Measurements from ENCODE around the gene ATRAID.

The ATRAID gene

GRCh38 chr2:27214941-27215340 lies 3.1 kb downstream of the ATRAID start:
- no peaks in the 10 kb centered on the region for H3K27me3 ChIP-seq (ENCODE audit: control insufficient read depth, insufficient read depth, low read length)
- no peak overlapping the region for H3K4me3 ChIP-seq (ENCODE audit: low read length)
- H3K4me1 ChIP-seq (ENCODE audit: control insufficient read depth, insufficient read depth, low read length): peaks cover 20% of the 10 kb centered on the region
- no peaks in the 10 kb centered on the region for H3K36me3 ChIP-seq (ENCODE audit: control insufficient read depth, insufficient read depth, low read length)
- H3K9me3 ChIP-seq (ENCODE audit: control insufficient read depth, low read length): no peaks in the 10 kb centered on the region
- H3K9ac ChIP-seq (ENCODE audit: low read length): no peak overlapping the region

GRCh38 chr2:27216416-27217137 lies 4.7 kb downstream of the ATRAID start:
- H3K9ac ChIP-seq (ENCODE audit: low read length): peak overlapping the region; percentile 64
- H3K36me3 ChIP-seq (ENCODE audit: control insufficient read depth, insufficient read depth, low read length): no peaks in the 10 kb centered on the region
- H3K27me3 ChIP-seq (ENCODE audit: control insufficient read depth, insufficient read depth, low read length): no peaks in the 10 kb centered on the region
- peak overlapping the region; percentile 26 for H3K4me3 ChIP-seq (ENCODE audit: low read length)
- no peaks in the 10 kb centered on the region for H3K9me3 ChIP-seq (ENCODE audit: control insufficient read depth, low read length)
- H3K4me1 ChIP-seq (ENCODE audit: control insufficient read depth, insufficient read depth, low read length): peaks cover 16% of the 10 kb centered on the region

GRCh38 chr2:27217173-27218121 lies 5.6 kb downstream of the ATRAID start, which contains the start of gene CAD:
Gene CAD (plus strand): TSS chr2:27217369. CDS start chr2:27217552, 183 bp downstream.
- H3K4me3 ChIP-seq (ENCODE audit: low read length): peak within 1 kb of the TSS; percentile 26
- H3K36me3 ChIP-seq (ENCODE audit: control insufficient read depth, insufficient read depth, low read length): no peaks in the 10 kb centered on the region
- H3K27me3 ChIP-seq (ENCODE audit: control insufficient read depth, insufficient read depth, low read length): no peaks in the 10 kb centered on the region
- no peaks in the 10 kb centered on the region for H3K9me3 ChIP-seq (ENCODE audit: control insufficient read depth, low read length)
- H3K4me1 ChIP-seq (ENCODE audit: control insufficient read depth, insufficient read depth, low read length): peaks cover 16% of the 10 kb centered on the region
- peak within 1 kb of the TSS; percentile 64 for H3K9ac ChIP-seq (ENCODE audit: low read length)

- peaks cover 11% of the 10 kb centered on the region for H3K4me1 ChIP-seq (ENCODE audit: control insufficient read depth, insufficient read depth, low read length)
- no peaks in the 10 kb centered on the region for H3K9me3 ChIP-seq (ENCODE audit: control insufficient read depth, low read length)
- no peaks in the 10 kb centered on the region for H3K36me3 ChIP-seq (ENCODE audit: control insufficient read depth, insufficient read depth, low read length)
- no peaks in the 10 kb centered on the region for H3K27me3 ChIP-seq (ENCODE audit: control insufficient read depth, insufficient read depth, low read length)
- H3K4me3 ChIP-seq (ENCODE audit: low read length): no peak overlapping the region
- no peak overlapping the region for H3K9ac ChIP-seq (ENCODE audit: low read length)
Measured at GRCh38 chr2:27218614-27219013, 6.8 kb downstream of the ATRAID start.

GRCh38 chr2:27219091-27219490 lies 7.2 kb downstream of the ATRAID start:
- no peaks in the 10 kb centered on the region for H3K9me3 ChIP-seq (ENCODE audit: control insufficient read depth, low read length)
- H3K4me3 ChIP-seq (ENCODE audit: low read length): no peak overlapping the region
- H3K27me3 ChIP-seq (ENCODE audit: control insufficient read depth, insufficient read depth, low read length): no peaks in the 10 kb centered on the region
- H3K36me3 ChIP-seq (ENCODE audit: control insufficient read depth, insufficient read depth, low read length): no peaks in the 10 kb centered on the region
- no peak overlapping the region for H3K9ac ChIP-seq (ENCODE audit: low read length)
- peaks cover 11% of the 10 kb centered on the region for H3K4me1 ChIP-seq (ENCODE audit: control insufficient read depth, insufficient read depth, low read length)

- H3K9ac ChIP-seq (ENCODE audit: low read length): no peak overlapping the region
- H3K36me3 ChIP-seq (ENCODE audit: control insufficient read depth, insufficient read depth, low read length): peaks cover 7% of the 10 kb centered on the region
- no peaks in the 10 kb centered on the region for H3K27me3 ChIP-seq (ENCODE audit: control insufficient read depth, insufficient read depth, low read length)
- peaks cover 11% of the 10 kb centered on the region for H3K4me1 ChIP-seq (ENCODE audit: control insufficient read depth, insufficient read depth, low read length)
- H3K9me3 ChIP-seq (ENCODE audit: control insufficient read depth, low read length): no peaks in the 10 kb centered on the region
- H3K4me3 ChIP-seq (ENCODE audit: low read length): no peak overlapping the region
Measured at GRCh38 chr2:27220091-27220490, 8.2 kb downstream of the ATRAID start.

- Histone ChIP-seq H3K27me3 (ENCODE audit: control insufficient read depth, insufficient read depth, low read length) (no peaks in the 10 kb centered on the region), H3K4me1 (ENCODE audit: control insufficient read depth, insufficient read depth, low read length) (peaks cover 11% of the 10 kb centered on the region), H3K36me3 (ENCODE audit: control insufficient read depth, insufficient read depth, low read length) (peaks cover 7% of the 10 kb centered on the region), H3K9me3 (ENCODE audit: control insufficient read depth, low read length) (no peaks in the 10 kb centered on the region), H3K9ac (ENCODE audit: low read length) (no peak overlapping the region), H3K4me3 (ENCODE audit: low read length) (no peak overlapping the region)
Measured at GRCh38 chr2:27221166-27221565, 9.3 kb downstream of the ATRAID start.

- H3K9me3 ChIP-seq (ENCODE audit: control insufficient read depth, low read length): no peaks in the 10 kb centered on the region
- peaks cover 7% of the 10 kb centered on the region for H3K36me3 ChIP-seq (ENCODE audit: control insufficient read depth, insufficient read depth, low read length)
- no peak overlapping the region for H3K9ac ChIP-seq (ENCODE audit: low read length)
- peaks cover 6% of the 10 kb centered on the region for H3K4me1 ChIP-seq (ENCODE audit: control insufficient read depth, insufficient read depth, low read length)
- H3K4me3 ChIP-seq (ENCODE audit: low read length): no peak overlapping the region
- H3K27me3 ChIP-seq (ENCODE audit: control insufficient read depth, insufficient read depth, low read length): no peaks in the 10 kb centered on the region
Measured at GRCh38 chr2:27222407-27222806, 10.6 kb downstream of the ATRAID start.

- Histone ChIP-seq H3K4me1 (ENCODE audit: control insufficient read depth, insufficient read depth, low read length) (no peaks in the 10 kb centered on the region), H3K9ac (ENCODE audit: low read length) (no peak overlapping the region), H3K4me3 (ENCODE audit: low read length) (no peak overlapping the region), H3K9me3 (ENCODE audit: control insufficient read depth, low read length) (no peaks in the 10 kb centered on the region), H3K27me3 (ENCODE audit: control insufficient read depth, insufficient read depth, low read length) (no peaks in the 10 kb centered on the region), H3K36me3 (ENCODE audit: control insufficient read depth, insufficient read depth, low read length) (peaks cover 7% of the 10 kb centered on the region)
Measured at GRCh38 chr2:27223416-27223815, 11.6 kb downstream of the ATRAID start.

GRCh38 chr2:27225526-27225925 lies 13.7 kb downstream of the ATRAID start:
- Histone ChIP-seq H3K9ac (ENCODE audit: low read length) (no peak overlapping the region), H3K4me3 (ENCODE audit: low read length) (no peak overlapping the region), H3K9me3 (ENCODE audit: control insufficient read depth, low read length) (no peaks in the 10 kb centered on the region), H3K36me3 (ENCODE audit: control insufficient read depth, insufficient read depth, low read length) (peaks cover 7% of the 10 kb centered on the region), H3K27me3 (ENCODE audit: control insufficient read depth, insufficient read depth, low read length) (no peaks in the 10 kb centered on the region), H3K4me1 (ENCODE audit: control insufficient read depth, insufficient read depth, low read length) (no peaks in the 10 kb centered on the region)

GRCh38 chr2:27227501-27227900 lies 15.7 kb downstream of the ATRAID start:
- peaks cover 15% of the 10 kb centered on the region for H3K36me3 ChIP-seq (ENCODE audit: control insufficient read depth, insufficient read depth, low read length)
- H3K9me3 ChIP-seq (ENCODE audit: control insufficient read depth, low read length): no peaks in the 10 kb centered on the region
- H3K27me3 ChIP-seq (ENCODE audit: control insufficient read depth, insufficient read depth, low read length): no peaks in the 10 kb centered on the region
- no peak overlapping the region for H3K9ac ChIP-seq (ENCODE audit: low read length)
- H3K4me3 ChIP-seq (ENCODE audit: low read length): no peak overlapping the region
- H3K4me1 ChIP-seq (ENCODE audit: control insufficient read depth, insufficient read depth, low read length): no peaks in the 10 kb centered on the region

- Histone ChIP-seq H3K4me3 (ENCODE audit: low read length) (no peak overlapping the region), H3K27me3 (ENCODE audit: control insufficient read depth, insufficient read depth, low read length) (no peaks in the 10 kb centered on the region), H3K36me3 (ENCODE audit: control insufficient read depth, insufficient read depth, low read length) (peaks cover 28% of the 10 kb centered on the region), H3K4me1 (ENCODE audit: control insufficient read depth, insufficient read depth, low read length) (no peaks in the 10 kb centered on the region), H3K9ac (ENCODE audit: low read length) (no peak overlapping the region), H3K9me3 (ENCODE audit: control insufficient read depth, low read length) (no peaks in the 10 kb centered on the region)
Measured at GRCh38 chr2:27231921-27232320, 20.1 kb downstream of the ATRAID start.
